Subcutaneous abdominal adipose tissue (tissue), 5 donors: ENCODE data around the gene ZNF2.

Source experiments
- H3K27ac ChIP-seq: one replicate; pipeline ENCODE4 v1.7.0; 2013; ENCODE audit warnings: low read depth, mild to moderate bottlenecking, inconsistent platforms, low read length, moderate library complexity
- H3K27me3 ChIP-seq, 5 donors: one replicate each; pipeline ENCODE4 v1.7.0; 2013; ENCODE audit warnings: low read length in 5 of 5, inconsistent platforms in 1 of 5; ENCODE audit not compliant: control insufficient read depth in 5 of 5, insufficient read depth in 4 of 5
- H3K36me3 ChIP-seq, 5 donors: one replicate each; pipeline ENCODE4 v1.7.0; 2013; ENCODE audit warnings: low read length in 5 of 5; ENCODE audit not compliant: control insufficient read depth in 5 of 5, insufficient read depth in 5 of 5
- H3K4me1 ChIP-seq, 5 donors: one replicate each; pipeline ENCODE4 v1.7.0; 2013; ENCODE audit warnings: low read length in 5 of 5, mild to moderate bottlenecking in 3 of 5, moderate library complexity in 1 of 5; ENCODE audit not compliant: control insufficient read depth in 5 of 5, insufficient read depth in 5 of 5
- H3K4me3 ChIP-seq, 5 donors: one replicate each; pipeline ENCODE4 v1.7.0; 2013; ENCODE audit warnings: low read length in 5 of 5, low read depth in 1 of 5
- H3K9ac ChIP-seq, 5 donors: one replicate each; pipeline ENCODE4 v1.7.0; 2013; ENCODE audit warnings: low read length in 5 of 5, mild to moderate bottlenecking in 4 of 5, moderate library complexity in 3 of 5
- H3K9me3 ChIP-seq, 5 donors: one replicate each; pipeline ENCODE4 v1.7.0; 2013; ENCODE audit warnings: low read length in 5 of 5; ENCODE audit not compliant: control insufficient read depth in 5 of 5
- donor health status: healthy.
- donor health status: healthy.
- donor health status: healthy.
- donor health status: healthy.
- donor health status: healthy.

ZNF2 gene

GRCh38 chr2:95159690-95160449 is 5.7 kb upstream of the ZNF2 start, which contains the start of gene ZNF514:
Gene ZNF514, minus strand, starts transcription at chr2:95159848. Its CDS starts 6,595 bp downstream, at chr2:95153253.
- Histone ChIP-seq H3K27me3 (no peaks in the 10 kb centered on the region), H3K9ac (peak within 1 kb of the TSS; percentile 72 to 89 (median 81)), H3K4me1 (peaks cover 2 to 33% (median 27%) of the 10 kb centered on the region in 5 donors), H3K36me3 (peaks cover 6 to 22% (median 22%) of the 10 kb centered on the region in 5 donors), H3K27ac (peak within 1 kb of the TSS; percentile 64), H3K9me3 (peaks cover 0 to 10% (median 4%) of the 10 kb centered on the region in 5 donors), H3K4me3 (peak within 1 kb of the TSS; percentile 74 to 93 (median 87))

- H3K9ac ChIP-seq = peak overlapping the region; percentile 89 to 100 (median 96)
- H3K27ac ChIP-seq = peak overlapping the region; percentile 97
Measured at GRCh38 chr2:95165030-95165370, 609 bp upstream of the ZNF2 start.

GRCh38 chr2:95166065-95166763 is 605 bp downstream of the ZNF2 start:
- Histone ChIP-seq H3K9me3 (no peaks in the 10 kb centered on the region), H3K4me1 (peaks cover 7 to 25% (median 24%) of the 10 kb centered on the region in 5 donors), H3K4me3 (peak overlapping the region; percentile 87 to 100 (median 97)), H3K27ac (peak overlapping the region; percentile 97), H3K9ac (peak overlapping the region; percentile 82 to 100 (median 92)), H3K36me3 (no peaks in the 10 kb centered on the region), H3K27me3 (no peaks in the 10 kb centered on the region)

More at GRCh38 chr2:95165030-95165370, 609 bp upstream of the ZNF2 start:
- H3K36me3 ChIP-seq = no peaks in the 10 kb centered on the region
- peaks cover 7 to 28% (median 27%) of the 10 kb centered on the region in 5 donors for H3K4me1 ChIP-seq
- no peaks in the 10 kb centered on the region for H3K9me3 ChIP-seq
- H3K4me3 ChIP-seq = peak overlapping the region; percentile 87 to 100 (median 97)
- no peaks in the 10 kb centered on the region for H3K27me3 ChIP-seq

GRCh38 chr2:95171902-95172301 is 6.3 kb downstream of the ZNF2 start:
- H3K4me1 ChIP-seq = peaks cover 0 to under 1% (median 0%) of the 10 kb centered on the region in 5 donors
- no peak overlapping the region for H3K9ac ChIP-seq
- no peak overlapping the region for H3K27ac ChIP-seq
- no peak overlapping the region for H3K4me3 ChIP-seq
- H3K27me3 ChIP-seq = no peaks in the 10 kb centered on the region
- H3K9me3 ChIP-seq = no peaks in the 10 kb centered on the region
- H3K36me3 ChIP-seq = peaks cover 0 to 8% (median 4%) of the 10 kb centered on the region in 5 donors

GRCh38 chr2:95174031-95174542 is 8.5 kb downstream of the ZNF2 start:
- Histone ChIP-seq H3K27me3 (no peaks in the 10 kb centered on the region), H3K36me3 (peaks cover 2 to 25% (median 12%) of the 10 kb centered on the region in 5 donors), H3K9me3 (no peaks in the 10 kb centered on the region), H3K27ac (no peak overlapping the region), H3K4me3 (no peak overlapping the region), H3K4me1 (no peaks in the 10 kb centered on the region), H3K9ac (no peak overlapping the region)

GRCh38 chr2:95179451-95179850 is 13.8 kb downstream of the ZNF2 start:
- Histone ChIP-seq H3K4me1 (peaks cover 0 to 10% (median 0%) of the 10 kb centered on the region in 5 donors), H3K9ac (no peak overlapping the region), H3K27me3 (peaks cover 0 to 5% (median 0%) of the 10 kb centered on the region in 5 donors), H3K4me3 (no peak overlapping the region), H3K36me3 (peaks cover 33 to 68% (median 46%) of the 10 kb centered on the region in 5 donors), H3K9me3 (peaks cover 6 to 17% (median 9%) of the 10 kb centered on the region in 5 donors), H3K27ac (no peak overlapping the region)

- Histone ChIP-seq H3K9me3 (peaks cover 6 to 17% (median 9%) of the 10 kb centered on the region in 5 donors), H3K4me3 (peak overlapping the region in 1 of 5 donors; percentile 30), H3K9ac (peak overlapping the region in 1 of 5 donors; percentile 65), H3K36me3 (peaks cover 33 to 60% (median 42%) of the 10 kb centered on the region in 5 donors), H3K27me3 (peaks cover 0 to 5% (median 0%) of the 10 kb centered on the region in 5 donors), H3K27ac (no peak overlapping the region), H3K4me1 (peaks cover 0 to 10% (median 0%) of the 10 kb centered on the region in 5 donors)
Measured at GRCh38 chr2:95181774-95182173, 16.2 kb downstream of the ZNF2 start.

- no peak overlapping the region for H3K9ac ChIP-seq
- H3K36me3 ChIP-seq = peaks cover 23 to 32% (median 28%) of the 10 kb centered on the region in 5 donors
- H3K27me3 ChIP-seq = peaks cover 0 to 5% (median 0%) of the 10 kb centered on the region in 5 donors
- H3K27ac ChIP-seq = no peak overlapping the region
- no peak overlapping the region for H3K4me3 ChIP-seq
- H3K9me3 ChIP-seq = peaks cover 6 to 17% (median 9%) of the 10 kb centered on the region in 5 donors
- peaks cover 0 to 10% (median 0%) of the 10 kb centered on the region in 5 donors for H3K4me1 ChIP-seq
Measured at GRCh38 chr2:95185197-95185596, 19.6 kb downstream of the ZNF2 start.

GRCh38 chr2:95185973-95186372 is 20.4 kb downstream of the ZNF2 start:
- no peak overlapping the region for H3K27ac ChIP-seq
- no peak overlapping the region for H3K9ac ChIP-seq
- H3K9me3 ChIP-seq = peaks cover 5 to 12% (median 9%) of the 10 kb centered on the region in 5 donors
- peaks cover 17 to 24% (median 23%) of the 10 kb centered on the region in 5 donors for H3K36me3 ChIP-seq
- peaks cover 0 to 5% (median 0%) of the 10 kb centered on the region in 5 donors for H3K27me3 ChIP-seq
- H3K4me1 ChIP-seq = peaks cover 0 to 10% (median 0%) of the 10 kb centered on the region in 5 donors
- no peak overlapping the region for H3K4me3 ChIP-seq
